IPS DF 6.9 (cell line): ENCODE data around the gene BCL11B.

Experiments
- DNase-seq: peaks from one replicate; pipeline ENCODE4 v3.0.0-alpha.2; 2013; ENCODE audit warnings: low read depth, low spot score
- H3K27ac ChIP-seq: one replicate; pipeline ENCODE4 v1.5.1; 2013; ENCODE audit warnings: low read length, control low read depth
- H3K27me3 ChIP-seq: 2 replicates; pipeline ENCODE4 v1.6.1; 2013; ENCODE audit warnings: mild to moderate bottlenecking, low read length; ENCODE audit not compliant: control insufficient read depth, insufficient read depth
- H3K36me3 ChIP-seq: 2 replicates; pipeline ENCODE4 v1.6.1; 2013; ENCODE audit warnings: low read length; ENCODE audit not compliant: control insufficient read depth, insufficient read depth
- H3K4me1 ChIP-seq: 2 replicates; pipeline ENCODE4 v1.6.1; 2013; ENCODE audit warnings: low read length; ENCODE audit not compliant: control insufficient read depth, insufficient read depth
- H3K4me3 ChIP-seq: 2 replicates; pipeline ENCODE4 v1.5.1; 2013; ENCODE audit warnings: mild to moderate bottlenecking, low read length
- H3K9me3 ChIP-seq: 2 replicates; pipeline ENCODE4 v1.6.1; 2013; ENCODE audit warnings: low read length, inconsistent platforms; ENCODE audit not compliant: control insufficient read depth, insufficient read depth
- WGBS: extraction: QIAGEN DNeasy Blood & Tissue Kit; methylation state at CpG from one replicate; pipeline ENCODE4 v1.1.7; 2013; ENCODE audit warnings: mixed read lengths, missing lambda C conversion rate; ENCODE audit not compliant: insufficient read length, insufficient coverage; 5-methylcytosine and 5-hydroxymethylcytosine counted together

BCL11B gene

GRCh38 chr14:99157246-99157645, 114.8 kb downstream of the BCL11B start:
- no peaks in the 10 kb centered on the region for H3K27me3 ChIP-seq
- H3K4me1 ChIP-seq, result no peaks in the 10 kb centered on the region
- no CpG with 5 or more reads among the region's 8 CpGs for WGBS
- H3K9me3 ChIP-seq, result no peaks in the 10 kb centered on the region
- no peak overlapping the region for H3K4me3 ChIP-seq
- no peaks in the 10 kb centered on the region for H3K36me3 ChIP-seq
- DNase-seq, result no peak
- H3K27ac ChIP-seq, result no peak overlapping the region

- no CpG with 5 or more reads among the region's 6 CpGs for WGBS
- DNase-seq, result no peak
- no peaks in the 10 kb centered on the region for H3K9me3 ChIP-seq
- no peaks in the 10 kb centered on the region for H3K36me3 ChIP-seq
- no peak overlapping the region for H3K4me3 ChIP-seq
- no peaks in the 10 kb centered on the region for H3K27me3 ChIP-seq
- H3K27ac ChIP-seq, result no peak overlapping the region
- no peaks in the 10 kb centered on the region for H3K4me1 ChIP-seq
Observed at GRCh38 chr14:99156814-99157213, 115.2 kb downstream of the BCL11B start.

- Histone ChIP-seq H3K4me3 (no peak overlapping the region), H3K27ac (no peak overlapping the region), H3K4me1 (no peaks in the 10 kb centered on the region), H3K36me3 (no peaks in the 10 kb centered on the region), H3K9me3 (no peaks in the 10 kb centered on the region), H3K27me3 (no peaks in the 10 kb centered on the region)
- WGBS, result no CpG with 5 or more reads among the region's 7 CpGs
- no peak for DNase-seq
Observed at GRCh38 chr14:99156090-99156425, 115.9 kb downstream of the BCL11B start.

GRCh38 chr14:99155173-99156089, 116.6 kb downstream of the BCL11B start:
- H3K4me1 ChIP-seq, result no peaks in the 10 kb centered on the region
- no CpG with 5 or more reads among the region's 6 CpGs for WGBS
- H3K27ac ChIP-seq, result no peak overlapping the region
- H3K4me3 ChIP-seq, result no peak overlapping the region
- H3K36me3 ChIP-seq, result no peaks in the 10 kb centered on the region
- DNase-seq, result no peak
- H3K9me3 ChIP-seq, result no peaks in the 10 kb centered on the region
- no peaks in the 10 kb centered on the region for H3K27me3 ChIP-seq

- WGBS, result no CpG with 5 or more reads among the region's 2 CpGs
- H3K27ac ChIP-seq, result no peak overlapping the region
- no peaks in the 10 kb centered on the region for H3K9me3 ChIP-seq
- H3K4me1 ChIP-seq, result no peaks in the 10 kb centered on the region
- H3K27me3 ChIP-seq, result no peaks in the 10 kb centered on the region
- no peak for DNase-seq
- no peak overlapping the region for H3K4me3 ChIP-seq
- no peaks in the 10 kb centered on the region; the same call in 1 of the 2 replicates for H3K36me3 ChIP-seq
Observed at GRCh38 chr14:99150236-99150635, 121.8 kb downstream of the BCL11B start.

GRCh38 chr14:99148861-99149610, 123.0 kb downstream of the BCL11B start:
- no CpG with 5 or more reads among the region's 22 CpGs for WGBS
- Histone ChIP-seq H3K4me3 (no peak overlapping the region), H3K4me1 (no peaks in the 10 kb centered on the region; the same call in 1 of the 2 replicates), H3K9me3 (no peaks in the 10 kb centered on the region), H3K27me3 (no peaks in the 10 kb centered on the region), H3K27ac (no peak overlapping the region), H3K36me3 (no peaks in the 10 kb centered on the region; the same call in 1 of the 2 replicates)
- DNase-seq, result no peak

GRCh38 chr14:99148131-99148530, 123.9 kb downstream of the BCL11B start:
- no peak for DNase-seq
- H3K4me3 ChIP-seq, result no peak overlapping the region
- no CpG with 5 or more reads among the region's 8 CpGs for whole genome bisulfite sequencing
- H3K9me3 ChIP-seq, result no peaks in the 10 kb centered on the region
- no peak overlapping the region for H3K27ac ChIP-seq
- no peaks in the 10 kb centered on the region for H3K27me3 ChIP-seq
- H3K36me3 ChIP-seq, result no peaks in the 10 kb centered on the region; the same call in 1 of the 2 replicates
- peaks cover 3% of the 10 kb centered on the region for H3K4me1 ChIP-seq

- no CpG with 5 or more reads among the region's 5 CpGs for WGBS
- H3K27me3 ChIP-seq, result no peaks in the 10 kb centered on the region
- H3K4me3 ChIP-seq, result no peak overlapping the region
- no peak for DNase-seq
- peaks cover 3% of the 10 kb centered on the region for H3K4me1 ChIP-seq
- no peak overlapping the region for H3K27ac ChIP-seq
- H3K9me3 ChIP-seq, result no peaks in the 10 kb centered on the region
- H3K36me3 ChIP-seq, result no peaks in the 10 kb centered on the region; the same call in 1 of the 2 replicates
Observed at GRCh38 chr14:99147366-99147740, 124.6 kb downstream of the BCL11B start.

GRCh38 chr14:99146616-99147365, 125.2 kb downstream of the BCL11B start:
- Histone ChIP-seq H3K36me3 (no peaks in the 10 kb centered on the region; the same call in 1 of the 2 replicates), H3K9me3 (no peaks in the 10 kb centered on the region), H3K4me1 (peaks cover 3% of the 10 kb centered on the region), H3K27me3 (no peaks in the 10 kb centered on the region), H3K27ac (no peak overlapping the region), H3K4me3 (no peak overlapping the region)
- DNase-seq, result no peak
- no CpG with 5 or more reads among the region's 27 CpGs for WGBS

- no peak overlapping the region for H3K27ac ChIP-seq
- DNase-seq, result no peak
- H3K36me3 ChIP-seq, result no peaks in the 10 kb centered on the region; the same call in 1 of the 2 replicates
- no peaks in the 10 kb centered on the region for H3K27me3 ChIP-seq
- WGBS, result 100% methylated on average over 2 of the region's 4 CpGs
- no peak overlapping the region for H3K4me3 ChIP-seq
- H3K9me3 ChIP-seq, result no peaks in the 10 kb centered on the region
- peaks cover 3% of the 10 kb centered on the region for H3K4me1 ChIP-seq
Observed at GRCh38 chr14:99145307-99145706, 126.7 kb downstream of the BCL11B start.
